H1 (cell line): ENCODE results near the gene ILKAP.

ENCODE experiments used
- GABPA ChIP-seq: IDR thresholded peaks from 2 replicates; pipeline ENCODE4 v1.6.1; 2011; ENCODE audit warnings: mild to moderate bottlenecking, low read length, moderate library complexity, borderline replicate concordance; ENCODE audit not compliant: insufficient read depth
- KDM1A ChIP-seq: fragments of 200-600, 300-600 bp; sonication (generic); IDR thresholded peaks from 2 replicates; pipeline ENCODE4 v1.7.1; 2016; ENCODE audit warnings: mild to moderate bottlenecking, low read length, borderline replicate concordance
- POLR2A ChIP-seq, 2 experiments: IDR thresholded peaks; 1 replicate in 1 of 2; 2 replicates in 1 of 2; pipeline ENCODE4 v1.6.1; 2011; ENCODE audit warnings: low read depth in 2 of 2, low read length in 2 of 2, mild to moderate bottlenecking in 2 of 2; ENCODE audit errors: control extremely low read depth in 1 of 2
- SRF ChIP-seq: IDR thresholded peaks from 2 replicates; pipeline ENCODE4 v1.6.1; 2011; ENCODE audit warnings: mild to moderate bottlenecking, low read depth, low read length, moderate library complexity
- TAF1 ChIP-seq: IDR thresholded peaks from 2 replicates; pipeline ENCODE4 v1.6.1; 2011; ENCODE audit warnings: mild to moderate bottlenecking, low read depth, low read length

DNA sequence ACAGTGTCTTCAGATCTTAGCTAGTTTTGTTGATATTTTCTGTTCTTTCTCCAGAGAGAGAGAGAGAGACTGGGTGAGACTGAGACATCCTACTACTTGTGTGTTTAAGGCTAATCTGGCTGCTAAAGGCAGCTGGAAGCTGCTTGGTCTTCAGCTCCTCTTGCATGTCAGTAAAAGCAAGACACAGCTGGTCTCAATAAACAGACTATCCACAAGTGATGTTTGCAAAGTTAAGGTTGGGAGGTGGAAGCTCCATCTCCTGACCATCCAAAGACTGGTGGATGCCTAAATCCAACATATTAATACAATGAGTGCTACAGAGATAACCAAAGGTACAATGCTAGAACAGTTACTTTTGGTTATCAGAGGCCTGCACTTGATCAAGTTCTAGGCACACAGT lies 26.9 kb downstream of the ILKAP start:
- TF ChIP-seq KDM1A (no peak), TAF1 (no peak), SRF (no peak), POLR2A (IDR thresholded peaks at IDR 0.05; ENCODE audit: control extremely low read depth in 1 of 2, low read depth in 2 of 2, low read length in 2 of 2) (no peak), GABPA (no peak)
